Stromal cell of bone marrow (primary cell): ENCODE data around the gene FSTL5.
"Not testable (repeated sequence)": the region's sequence is repeated elsewhere in the genome, so short reads cannot be mapped to it uniquely, and the experiment has no call there.

Experiments
- DNase-seq: peaks from one replicate; pipeline ENCODE4 v3.0.0-alpha.2; 2012; ENCODE audit warnings: low read depth

The FSTL5 gene

GRCh38 chr4:162163892-162164759 is at the start of gene FSTL5:
FSTL5 (minus strand) TSS chr4:162164000; CDS start chr4:162111396, 52,604 bp downstream.
- DNase-seq = peak; percentile 0

DNA sequence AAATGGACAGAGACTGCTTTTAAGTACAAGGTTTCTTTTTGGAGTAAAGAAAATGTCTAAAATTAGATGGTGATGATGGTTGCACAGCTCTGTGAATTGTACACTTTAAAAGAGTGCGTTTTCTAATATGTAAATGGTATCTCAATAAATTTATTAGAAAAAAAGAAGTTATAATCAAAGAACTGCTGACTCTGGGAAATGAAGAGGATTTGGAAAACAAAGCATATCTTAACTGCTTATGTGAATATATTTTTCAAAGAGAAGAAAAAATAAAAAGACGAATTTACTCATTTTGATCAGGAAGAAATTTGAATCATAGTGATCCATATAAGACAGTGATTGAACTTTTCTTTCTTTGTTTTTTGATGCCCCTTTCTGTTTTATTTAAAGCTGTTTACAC is 45.9 kb upstream of the FSTL5 start:
- no peak for DNase-seq

GRCh38 chr4:162203478-162203877 is 39.7 kb upstream of the FSTL5 start:
- DNase-seq = not testable (repeated sequence)

- no peak for DNase-seq
Observed at GRCh38 chr4:162201673-162202072, 37.9 kb upstream of the FSTL5 start.

- no peak for DNase-seq
Observed at GRCh38 chr4:162170509-162170908, 6.7 kb upstream of the FSTL5 start.

DNA sequence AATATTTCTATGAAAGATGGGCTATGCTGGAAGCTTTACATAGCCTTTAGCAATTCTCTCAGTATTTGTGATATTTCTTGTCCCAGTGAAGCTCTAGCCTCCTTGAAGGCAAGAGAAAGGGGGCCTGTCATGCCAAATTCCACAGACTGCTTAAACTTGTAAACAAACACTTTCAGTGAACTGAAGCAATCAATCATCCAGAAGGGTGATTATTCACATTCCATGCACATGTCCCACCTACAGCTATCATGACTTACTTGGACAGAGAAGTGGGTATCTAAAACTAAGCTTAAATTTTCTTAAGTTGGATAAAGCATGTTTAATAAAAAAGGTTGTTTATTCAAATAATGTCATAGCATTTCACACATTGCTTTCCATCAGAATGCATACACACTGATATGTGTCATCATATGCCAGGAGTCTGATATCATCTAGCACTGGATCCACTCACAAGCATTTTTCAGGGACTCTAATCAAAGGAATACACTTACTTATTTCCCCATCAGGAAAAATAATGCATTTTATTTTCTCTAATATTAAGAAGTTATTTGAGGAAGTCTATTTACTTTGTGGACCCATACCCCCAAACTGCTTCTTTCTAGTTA is 1.2 kb upstream of the FSTL5 start:
- no peak for DNase-seq

- no peak for DNase-seq
Observed at GRCh38 chr4:162162672-162163071, 1.1 kb downstream of the FSTL5 start.

- no peak for DNase-seq
Observed at GRCh38 chr4:162157241-162157640, 6.6 kb downstream of the FSTL5 start.

DNA sequence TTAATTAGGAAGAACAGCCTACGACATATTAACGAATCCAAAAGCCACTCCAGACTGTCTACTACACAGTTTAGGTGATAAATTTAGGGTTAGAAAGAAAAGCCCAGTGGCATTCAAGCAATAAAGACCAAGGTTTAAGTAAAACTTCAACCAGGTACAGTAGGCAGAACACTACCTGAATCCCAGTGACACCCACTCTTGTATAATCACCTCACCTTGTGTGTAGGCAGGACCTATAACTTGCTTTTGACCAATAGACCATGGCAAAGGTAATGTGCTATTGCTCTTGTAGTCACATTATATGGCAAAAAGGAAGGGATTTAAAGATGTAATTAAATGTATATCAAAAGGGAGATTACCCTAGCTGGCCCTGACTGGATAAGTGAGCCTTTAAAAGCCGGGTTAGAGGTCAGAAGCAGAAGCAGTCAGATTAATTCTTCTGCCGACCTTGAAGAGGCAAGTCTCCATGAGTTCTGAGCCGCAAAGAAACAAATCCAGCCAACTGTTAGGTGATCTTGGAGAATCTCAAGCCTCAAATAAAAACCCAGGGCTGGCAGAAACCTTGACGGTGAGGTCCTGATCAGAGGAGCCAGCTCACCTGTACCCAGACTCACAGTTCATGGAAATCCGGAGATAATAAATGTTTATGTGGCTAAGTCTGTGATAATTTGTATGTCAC is 8.8 kb downstream of the FSTL5 start:
- DNase-seq = no peak

DNA sequence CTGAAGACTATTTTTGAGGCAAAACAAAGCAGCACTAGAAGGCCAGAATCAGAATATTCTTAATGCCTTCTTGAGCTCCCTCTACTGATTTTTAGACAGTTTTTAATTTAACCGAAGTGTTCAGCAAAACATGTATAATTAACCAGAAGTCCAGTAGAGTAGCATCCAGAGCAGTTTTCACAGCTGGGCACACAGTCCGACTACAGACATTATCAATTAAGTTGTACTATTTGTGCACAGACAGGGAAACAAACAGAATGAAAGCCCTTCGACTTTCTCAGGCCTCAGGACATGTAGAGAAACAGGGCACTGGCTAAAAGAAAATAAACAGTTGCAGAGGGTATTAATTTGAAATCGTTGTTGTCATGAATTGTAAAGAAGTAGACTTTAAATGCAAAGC is 11.9 kb downstream of the FSTL5 start:
- DNase-seq = no peak

DNA sequence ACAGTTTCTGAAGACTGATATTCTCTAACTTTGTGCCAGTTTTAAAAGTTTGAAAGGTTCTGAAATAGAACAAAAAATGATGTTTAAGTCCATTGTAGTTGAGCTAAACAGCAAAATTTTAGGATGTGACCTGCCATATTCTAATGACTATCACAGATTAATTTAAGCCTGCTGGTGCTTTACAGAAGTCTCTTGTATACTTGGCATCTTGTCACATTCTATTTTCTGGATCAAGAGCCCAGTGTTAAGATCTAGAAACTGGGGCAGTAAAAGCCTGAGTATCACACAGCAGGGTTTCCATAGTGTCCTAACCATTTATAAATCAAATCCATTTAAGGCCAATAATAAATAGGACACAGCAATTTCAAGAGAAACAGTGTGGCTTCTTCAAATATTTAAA is 12.4 kb downstream of the FSTL5 start:
- no peak for DNase-seq

- no peak for DNase-seq
Observed at GRCh38 chr4:162149644-162150043, 14.2 kb downstream of the FSTL5 start.

DNA sequence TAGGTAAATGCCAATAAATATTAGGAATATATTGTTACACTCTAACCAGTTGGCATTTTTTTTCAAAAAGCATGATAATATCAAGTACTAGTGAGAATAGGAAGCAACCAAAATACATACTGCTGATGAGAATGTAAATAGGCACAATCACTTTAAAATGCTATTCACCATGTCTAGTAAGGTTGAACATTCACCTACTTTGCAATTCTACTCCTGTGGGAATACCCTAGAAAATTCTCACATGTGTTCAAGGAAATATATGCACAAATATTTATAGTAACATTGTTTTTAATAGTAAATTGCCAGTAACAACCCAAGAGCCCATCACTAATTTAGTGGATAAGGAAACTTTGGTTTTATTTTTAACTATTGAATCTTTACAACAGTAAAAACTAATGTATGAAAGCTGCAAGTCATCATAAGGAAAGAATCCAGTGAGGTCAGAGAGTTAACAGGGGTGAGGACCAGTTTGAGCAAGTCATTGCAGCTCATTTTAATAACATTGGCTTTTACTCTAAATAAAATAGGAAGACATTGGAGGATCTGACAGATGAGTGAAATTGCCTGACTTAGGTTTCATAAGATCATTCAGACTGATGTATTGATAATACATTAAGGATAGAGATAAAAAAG is 23.6 kb downstream of the FSTL5 start:
- no peak for DNase-seq

DNA sequence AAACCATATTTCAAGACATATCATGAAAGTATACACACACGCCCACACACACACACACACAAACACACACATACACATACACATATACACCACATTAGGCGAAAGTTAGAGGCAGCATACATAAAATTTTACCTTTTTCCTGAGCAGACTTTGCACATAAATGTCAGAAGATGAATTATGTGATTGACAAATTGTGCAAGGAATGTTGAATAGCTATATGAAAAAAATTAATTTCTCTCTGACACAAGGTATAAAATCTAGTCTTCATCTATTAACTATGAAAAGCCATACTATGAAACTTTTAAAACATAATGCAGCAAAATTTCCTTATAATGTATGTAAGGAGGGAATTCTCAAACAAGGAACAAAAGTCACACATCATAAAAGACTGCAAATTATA is 24.4 kb downstream of the FSTL5 start:
- DNase-seq = no peak

- DNase-seq = no peak
Observed at GRCh38 chr4:162131256-162131655, 32.5 kb downstream of the FSTL5 start.

DNA sequence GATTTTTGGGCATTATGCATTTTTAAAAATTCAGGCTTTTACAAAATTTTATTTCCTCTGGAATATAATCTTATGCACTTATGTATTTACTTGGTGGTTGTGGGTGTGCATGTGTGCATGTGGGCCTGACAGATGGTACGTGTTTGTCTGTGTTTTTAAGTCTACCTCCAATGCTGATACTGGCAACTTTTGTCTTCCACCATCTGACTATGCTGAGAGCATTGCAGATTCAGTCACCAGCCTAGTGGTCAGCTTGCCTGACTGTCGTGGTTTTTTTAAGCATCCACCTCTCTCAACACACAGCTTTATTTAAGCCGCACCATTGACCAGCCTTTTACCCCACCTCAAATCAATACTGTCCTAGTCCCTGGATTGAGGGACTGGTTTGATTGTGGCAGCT is 37.1 kb downstream of the FSTL5 start:
- DNase-seq = no peak

DNA sequence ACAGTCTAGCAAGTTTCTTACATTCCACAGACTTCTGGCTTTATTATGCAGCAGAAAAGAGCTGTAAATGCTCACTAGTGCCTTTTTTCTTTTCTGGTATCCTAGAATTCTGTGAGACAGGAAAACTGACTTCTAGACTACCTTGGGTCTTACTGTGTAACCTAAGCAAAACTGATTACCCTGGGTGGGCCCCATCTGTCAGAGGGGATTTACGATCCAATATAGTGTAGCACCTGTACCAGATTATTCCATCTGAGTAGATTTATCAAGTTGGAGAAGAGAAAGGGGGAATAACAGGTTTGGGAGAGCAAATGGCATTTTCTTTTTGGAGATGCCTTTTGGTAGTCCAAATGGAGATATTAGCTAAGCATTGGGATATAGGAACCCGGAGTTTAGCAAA is 46.7 kb downstream of the FSTL5 start:
- DNase-seq = no peak

DNA sequence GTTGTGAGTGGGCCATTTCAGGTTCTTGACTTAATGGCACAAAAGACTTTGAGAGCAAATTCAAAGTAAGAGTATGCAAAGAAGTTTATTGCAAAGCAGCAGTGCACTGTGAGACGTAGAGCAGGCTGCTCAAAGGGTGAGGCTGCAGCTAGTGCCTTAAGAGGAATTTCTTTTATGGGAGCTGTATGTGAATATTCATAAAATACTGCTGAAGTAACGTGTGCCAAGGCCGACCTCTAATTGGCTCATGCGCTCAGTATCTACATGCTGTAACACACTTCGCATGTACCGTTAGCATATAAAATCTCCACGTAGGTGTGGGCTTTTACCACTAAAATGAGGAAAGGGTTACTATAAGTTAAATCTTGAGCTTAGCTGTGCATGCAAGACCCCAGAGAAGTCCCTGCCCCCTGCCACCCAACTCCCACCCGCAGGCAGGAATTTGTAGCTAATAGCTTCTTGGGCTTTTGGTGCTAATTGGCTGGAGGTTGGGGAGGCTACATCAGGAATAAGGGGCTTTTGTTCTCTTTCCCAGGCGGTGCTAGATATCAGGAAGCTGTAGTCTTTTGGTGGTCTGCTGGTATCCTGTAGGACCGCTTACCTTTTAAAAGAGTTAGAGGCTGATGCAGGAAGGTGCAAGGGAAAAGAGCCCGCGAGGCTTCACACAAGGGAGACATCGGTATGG is 47.6 kb downstream of the FSTL5 start:
- DNase-seq = no peak

DNA sequence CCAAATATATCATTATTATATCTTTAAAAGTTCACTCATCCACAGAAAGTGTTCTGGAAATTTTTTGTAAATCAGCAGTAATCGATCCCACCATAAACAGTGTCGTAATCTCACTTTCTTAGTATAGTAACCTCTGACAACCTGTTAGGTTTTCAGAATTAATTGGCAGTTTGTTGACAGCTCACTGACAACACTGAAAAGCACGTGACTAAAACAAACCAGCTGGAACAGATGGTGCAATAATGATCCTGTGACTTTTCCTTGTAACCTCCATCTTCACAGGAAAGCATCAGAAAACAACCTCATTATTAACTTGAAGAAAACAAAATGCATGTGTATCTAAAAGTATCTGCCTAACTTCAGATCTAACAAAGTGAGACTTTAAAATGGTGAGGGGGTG is 48.5 kb downstream of the FSTL5 start:
- no peak for DNase-seq

DNA sequence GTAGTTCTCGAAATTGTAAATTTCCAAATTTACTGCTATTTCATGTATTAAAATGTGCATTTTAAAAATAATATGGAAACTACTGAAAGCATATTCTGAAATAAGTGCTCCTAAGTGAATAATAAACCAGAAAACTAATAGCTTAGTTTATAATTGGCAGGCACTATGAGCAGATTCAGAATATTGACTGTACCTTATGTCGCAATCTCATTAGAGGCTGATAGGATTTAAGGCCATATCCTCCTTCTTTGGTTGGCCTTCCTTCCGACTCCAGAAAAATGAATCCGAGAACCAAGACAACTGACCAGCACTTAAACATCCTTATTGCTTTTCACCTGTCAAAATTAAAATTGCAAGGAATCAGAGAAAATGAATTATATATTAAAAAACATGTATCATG is 52.7 kb downstream of the FSTL5 start:
- DNase-seq = no peak

DNA sequence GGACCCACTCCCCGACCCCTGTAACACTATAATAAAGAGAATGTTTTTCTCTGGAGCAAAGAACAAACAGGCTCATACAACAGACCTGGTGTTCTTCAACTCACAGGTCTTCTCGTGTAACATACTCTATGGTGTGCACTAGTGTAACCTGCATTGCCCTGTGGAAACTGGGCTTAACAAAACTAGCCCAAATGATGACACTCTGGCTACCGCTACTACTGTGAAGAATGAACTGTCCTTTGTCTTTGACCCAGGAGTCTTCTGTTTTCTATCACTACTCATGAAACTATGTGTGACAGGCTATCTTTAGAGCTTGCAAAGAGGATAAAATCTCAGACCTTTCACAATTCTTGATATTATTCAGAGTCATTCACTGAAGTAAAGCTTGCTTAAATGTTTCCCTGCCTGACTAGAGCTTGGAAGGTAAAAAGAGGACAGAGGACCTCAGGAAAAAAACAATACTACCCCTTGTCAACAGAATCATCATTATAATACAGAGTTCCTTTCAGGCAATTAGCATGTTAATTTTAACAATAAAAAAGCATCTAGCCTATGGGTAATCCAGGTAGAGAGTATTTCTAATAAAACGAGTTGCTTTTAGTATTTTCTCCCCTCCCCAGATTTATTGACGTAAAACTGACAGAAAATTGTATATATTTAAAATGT is 59.2 kb downstream of the FSTL5 start:
- no peak for DNase-seq
